ENCODE results near the gene SORCS3. TPM values are rescaled to one million over a fixed set of nuclear protein-coding genes. Genes with fewer than 3 reads are reported as not detected.

Gene SORCS3
- total RNA-seq, 2 donors from 2014 or later: 0.35 TPM; not detected in 1

GRCh38 chr10:105171945-105172344 lies 530.9 kb downstream of the SORCS3 start:
- no peaks in the 10 kb centered on the region for H3K27me3 Mint-ChIP-seq
- H3K36me3 Mint-ChIP-seq (ENCODE audit: low read depth): no peaks in the 10 kb centered on the region
- no peak overlapping the region for H3K4me3 Mint-ChIP-seq
- no peaks in the 10 kb centered on the region for H3K9me3 ChIP-seq (ENCODE audit: control insufficient read depth, low read length, poor library complexity, severe bottlenecking)
- ATAC-seq: no peak
- DNase-seq: no peak
- H3K27ac Mint-ChIP-seq: no peak overlapping the region
- no peaks in the 10 kb centered on the region for H3K4me1 Mint-ChIP-seq

DNA sequence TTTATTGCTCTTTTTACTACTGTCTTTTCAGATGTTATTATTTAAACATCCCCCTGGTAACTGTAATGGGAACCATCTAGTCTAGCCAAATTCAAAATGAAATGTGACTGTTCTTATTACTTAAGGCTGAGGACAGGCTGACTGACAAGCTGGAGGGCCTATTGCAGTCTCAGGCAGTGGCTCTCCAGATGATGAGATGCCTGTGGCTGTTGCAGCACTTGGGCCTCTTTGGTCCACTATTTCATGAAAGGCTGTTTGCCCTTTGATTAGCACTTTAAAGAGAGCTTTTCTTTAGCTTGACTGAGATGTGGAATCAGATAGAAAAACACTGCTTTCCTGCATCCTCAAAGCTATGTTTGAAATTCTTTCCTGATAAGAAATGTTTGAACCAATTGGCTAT lies 540.5 kb downstream of the SORCS3 start:
- Mint-ChIP-seq H3K27me3 (no peaks in the 10 kb centered on the region), H3K4me1 (no peaks in the 10 kb centered on the region), H3K4me3 (no peak overlapping the region), H3K36me3 (ENCODE audit: low read depth) (no peaks in the 10 kb centered on the region), H3K27ac (no peak overlapping the region)
- ATAC-seq (no peak), DNase-seq (no peak)
- H3K9me3 ChIP-seq (ENCODE audit: control insufficient read depth, low read length, poor library complexity, severe bottlenecking): no peaks in the 10 kb centered on the region

DNA sequence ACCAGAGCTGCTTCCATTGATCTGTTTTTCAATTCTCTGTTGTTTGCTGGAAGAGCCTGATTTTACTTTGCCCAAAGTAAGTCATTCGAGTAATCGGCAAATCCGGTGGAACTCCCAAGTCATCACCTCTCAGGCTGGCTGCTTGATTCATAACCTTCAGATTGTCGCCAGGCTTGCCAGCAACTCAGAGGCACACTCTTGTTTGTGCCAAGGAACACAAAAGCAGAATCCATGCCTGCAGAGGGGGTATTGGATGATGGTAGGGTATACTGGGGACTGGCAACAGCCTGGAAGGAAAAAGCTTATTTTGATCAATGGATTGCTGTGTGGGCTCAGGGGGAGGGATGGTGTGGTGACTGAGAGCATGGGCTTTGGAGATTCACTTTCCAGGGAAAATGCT lies 542.4 kb downstream of the SORCS3 start:
- ATAC-seq: no peak
- H3K4me3 Mint-ChIP-seq: no peak overlapping the region

GRCh38 chr10:105185161-105185560 lies 544.1 kb downstream of the SORCS3 start:
- no peaks in the 10 kb centered on the region for H3K9me3 ChIP-seq (ENCODE audit: control insufficient read depth, low read length, poor library complexity, severe bottlenecking)
- H3K4me1 Mint-ChIP-seq: no peaks in the 10 kb centered on the region
- no peak overlapping the region for H3K27ac Mint-ChIP-seq
- DNase-seq: no peak
- H3K36me3 Mint-ChIP-seq (ENCODE audit: low read depth): no peaks in the 10 kb centered on the region
- ATAC-seq: no peak
- no peak overlapping the region for H3K4me3 Mint-ChIP-seq
- H3K27me3 Mint-ChIP-seq: no peaks in the 10 kb centered on the region

More for the DNA sequence above, 542.4 kb downstream of the SORCS3 start:
- DNase-seq: no peak
- Mint-ChIP-seq H3K36me3 (ENCODE audit: low read depth) (no peaks in the 10 kb centered on the region), H3K4me1 (no peaks in the 10 kb centered on the region), H3K27me3 (no peaks in the 10 kb centered on the region), H3K27ac (no peak overlapping the region)
- H3K9me3 ChIP-seq (ENCODE audit: control insufficient read depth, low read length, poor library complexity, severe bottlenecking): no peaks in the 10 kb centered on the region

- no peaks in the 10 kb centered on the region for H3K27me3 Mint-ChIP-seq
- DNase-seq: no peak
These were observed 546.2 kb downstream of the SORCS3 start for GRCh38 chr10:105187243-105187642.

GRCh38 chr10:105188737-105189462 lies 547.8 kb downstream of the SORCS3 start:
- H3K4me3 Mint-ChIP-seq: no peak overlapping the region
- no peaks in the 10 kb centered on the region for H3K4me1 Mint-ChIP-seq
- H3K36me3 Mint-ChIP-seq (ENCODE audit: low read depth): no peaks in the 10 kb centered on the region
- H3K27me3 Mint-ChIP-seq: no peaks in the 10 kb centered on the region
- DNase-seq (no peak), ATAC-seq (no peak)
- H3K9me3 ChIP-seq (ENCODE audit: control insufficient read depth, low read length, poor library complexity, severe bottlenecking): no peaks in the 10 kb centered on the region
- H3K27ac Mint-ChIP-seq: no peak overlapping the region

More at GRCh38 chr10:105187243-105187642, 546.2 kb downstream of the SORCS3 start:
- no peaks in the 10 kb centered on the region for H3K9me3 ChIP-seq (ENCODE audit: control insufficient read depth, low read length, poor library complexity, severe bottlenecking)
- H3K4me1 Mint-ChIP-seq: no peaks in the 10 kb centered on the region
- H3K27ac Mint-ChIP-seq: no peak overlapping the region
- no peaks in the 10 kb centered on the region for H3K36me3 Mint-ChIP-seq (ENCODE audit: low read depth)
- ATAC-seq: no peak
- no peak overlapping the region for H3K4me3 Mint-ChIP-seq

GRCh38 chr10:105189463-105189800 lies 548.3 kb downstream of the SORCS3 start:
- ATAC-seq (no peak), DNase-seq (no peak)
- no peak overlapping the region for H3K27ac Mint-ChIP-seq
- H3K36me3 Mint-ChIP-seq (ENCODE audit: low read depth): no peaks in the 10 kb centered on the region
- H3K9me3 ChIP-seq (ENCODE audit: control insufficient read depth, low read length, poor library complexity, severe bottlenecking): no peaks in the 10 kb centered on the region
- H3K4me3 Mint-ChIP-seq: no peak overlapping the region
- H3K4me1 Mint-ChIP-seq: no peaks in the 10 kb centered on the region
- H3K27me3 Mint-ChIP-seq: no peaks in the 10 kb centered on the region

DNA sequence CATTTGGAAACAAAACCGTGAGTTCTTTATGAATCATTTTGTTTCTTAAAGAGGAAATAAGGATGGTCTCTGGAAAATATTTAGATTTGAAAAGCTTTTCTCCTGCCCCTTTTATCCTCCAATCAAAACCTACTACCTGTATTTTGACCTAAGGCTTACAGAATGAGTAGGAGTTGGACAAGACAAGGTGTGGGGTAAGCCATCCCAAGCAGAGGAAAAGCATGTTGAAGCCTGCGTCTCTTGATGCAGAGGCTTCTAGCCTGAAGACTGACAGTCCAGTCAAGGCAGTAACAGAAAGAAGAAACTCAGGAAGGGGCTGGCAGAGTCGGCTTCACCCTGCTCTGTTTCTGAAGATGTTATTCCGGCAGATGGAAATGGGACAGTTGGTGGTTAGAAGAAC lies 551.1 kb downstream of the SORCS3 start:
- no peak for DNase-seq
- no peak for ATAC-seq
- Mint-ChIP-seq H3K4me1 (no peaks in the 10 kb centered on the region), H3K36me3 (ENCODE audit: low read depth) (no peaks in the 10 kb centered on the region), H3K4me3 (no peak overlapping the region), H3K27me3 (no peaks in the 10 kb centered on the region), H3K27ac (no peak overlapping the region)
- H3K9me3 ChIP-seq (ENCODE audit: control insufficient read depth, low read length, poor library complexity, severe bottlenecking): no peaks in the 10 kb centered on the region

GRCh38 chr10:105192861-105193260 lies 551.8 kb downstream of the SORCS3 start:
- ATAC-seq: no peak
- Mint-ChIP-seq H3K27me3 (no peaks in the 10 kb centered on the region), H3K27ac (no peak overlapping the region), H3K4me1 (no peaks in the 10 kb centered on the region), H3K4me3 (no peak overlapping the region), H3K36me3 (ENCODE audit: low read depth) (no peaks in the 10 kb centered on the region)
- DNase-seq: no peak
- H3K9me3 ChIP-seq (ENCODE audit: control insufficient read depth, low read length, poor library complexity, severe bottlenecking): no peaks in the 10 kb centered on the region

DNA sequence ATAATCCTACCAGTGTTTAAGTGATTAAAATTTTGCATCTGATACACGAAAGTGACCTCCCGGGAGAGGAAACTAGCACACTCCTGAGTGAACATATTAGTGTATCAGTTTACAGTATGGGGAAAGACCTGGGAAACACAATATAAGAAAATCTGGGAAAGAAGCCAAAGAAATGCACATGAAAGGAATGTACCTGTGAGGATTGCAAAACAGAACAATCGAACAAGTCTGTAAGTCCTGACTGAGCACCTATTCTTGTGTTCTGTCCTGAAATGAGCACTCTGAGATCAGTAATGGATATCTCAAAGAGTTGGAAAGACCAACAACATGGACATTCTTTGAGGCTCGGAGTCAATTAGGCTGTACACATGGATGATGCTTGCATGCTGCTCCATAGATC lies 554.7 kb downstream of the SORCS3 start:
- Mint-ChIP-seq H3K4me3 (no peak overlapping the region), H3K36me3 (ENCODE audit: low read depth) (no peaks in the 10 kb centered on the region), H3K27me3 (no peaks in the 10 kb centered on the region), H3K4me1 (no peaks in the 10 kb centered on the region), H3K27ac (no peak overlapping the region)
- ATAC-seq (no peak), DNase-seq (no peak)
- no peaks in the 10 kb centered on the region for H3K9me3 ChIP-seq (ENCODE audit: control insufficient read depth, low read length, poor library complexity, severe bottlenecking)

DNA sequence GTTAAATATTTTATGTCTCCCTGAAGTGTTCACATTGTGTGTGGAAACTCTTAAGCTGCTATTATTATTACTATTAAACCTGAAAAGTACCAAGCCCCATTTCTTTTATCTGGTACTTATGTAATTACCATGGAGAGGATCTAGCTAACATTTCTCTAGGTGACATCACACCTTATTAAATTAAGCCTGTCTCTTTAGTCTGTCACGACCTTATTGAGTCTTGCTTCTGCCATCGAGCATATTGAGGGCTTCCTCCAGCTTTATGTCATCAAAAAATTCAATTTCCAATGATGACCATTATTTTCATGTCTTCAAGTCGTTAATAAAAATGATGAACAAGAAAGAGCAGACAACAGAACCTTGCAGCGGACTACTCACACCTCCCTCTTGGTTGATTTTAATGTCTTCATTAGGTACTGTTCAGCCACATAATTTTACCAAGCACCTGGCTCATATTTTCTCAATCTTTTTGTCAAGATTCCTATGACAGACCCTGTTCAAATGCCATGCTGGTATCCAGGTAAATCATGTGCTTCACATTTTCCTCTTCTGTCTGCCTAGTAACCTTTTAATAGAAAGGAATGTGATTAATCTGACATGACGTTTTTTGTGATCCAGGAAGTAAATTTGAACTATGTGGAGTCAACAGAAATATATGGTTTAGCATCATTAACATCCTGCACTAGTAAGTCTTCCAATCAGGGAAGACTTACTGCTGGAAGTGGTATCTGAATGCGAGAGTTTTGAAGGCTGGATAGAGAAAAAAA lies 556.7 kb downstream of the SORCS3 start:
- no peak overlapping the region for H3K27ac Mint-ChIP-seq
- DNase-seq (no peak), ATAC-seq (no peak)
- H3K36me3 Mint-ChIP-seq (ENCODE audit: low read depth): no peaks in the 10 kb centered on the region
- H3K27me3 Mint-ChIP-seq: no peaks in the 10 kb centered on the region
- H3K4me3 Mint-ChIP-seq: no peak overlapping the region
- H3K4me1 Mint-ChIP-seq: no peaks in the 10 kb centered on the region
- H3K9me3 ChIP-seq (ENCODE audit: control insufficient read depth, low read length, poor library complexity, severe bottlenecking): no peaks in the 10 kb centered on the region

- no peak for DNase-seq
- no peaks in the 10 kb centered on the region for H3K36me3 Mint-ChIP-seq (ENCODE audit: low read depth)
- H3K9me3 ChIP-seq (ENCODE audit: control insufficient read depth, low read length, poor library complexity, severe bottlenecking): no peaks in the 10 kb centered on the region
- no peak for ATAC-seq
- H3K4me1 Mint-ChIP-seq: no peaks in the 10 kb centered on the region
- H3K4me3 Mint-ChIP-seq: no peak overlapping the region
- no peak overlapping the region for H3K27ac Mint-ChIP-seq
- no peaks in the 10 kb centered on the region for H3K27me3 Mint-ChIP-seq
These were observed 565.5 kb downstream of the SORCS3 start for GRCh38 chr10:105206616-105207015.

DNA sequence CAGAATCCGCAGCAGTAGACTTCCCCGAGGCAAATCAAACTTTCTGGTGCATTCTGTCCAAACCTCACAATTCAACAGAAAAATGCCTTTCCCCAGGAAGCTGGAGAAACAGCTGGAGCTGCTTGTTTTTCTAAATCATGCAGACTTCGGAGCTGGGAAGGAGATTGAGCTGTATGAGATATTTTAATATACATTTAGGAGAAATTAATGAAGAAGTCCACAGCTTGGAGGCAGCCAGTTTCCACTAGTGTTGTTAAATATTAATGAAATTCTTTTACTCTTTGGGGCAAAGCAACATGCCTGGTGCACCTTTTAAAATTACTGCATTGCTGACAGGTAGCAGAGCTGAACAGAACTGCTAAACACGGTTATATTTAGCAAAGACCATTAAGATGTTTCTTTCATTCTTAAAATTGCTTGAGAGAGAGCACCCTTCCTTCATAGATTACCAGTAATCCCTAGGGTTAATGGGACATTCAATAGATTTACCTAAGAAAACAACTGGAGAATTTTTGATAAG lies 566.4 kb downstream of the SORCS3 start:
- Mint-ChIP-seq H3K4me1 (no peaks in the 10 kb centered on the region), H3K27me3 (no peaks in the 10 kb centered on the region), H3K27ac (no peak overlapping the region), H3K4me3 (no peak overlapping the region), H3K36me3 (ENCODE audit: low read depth) (no peaks in the 10 kb centered on the region)
- no peak for DNase-seq
- no peak for ATAC-seq
- H3K9me3 ChIP-seq (ENCODE audit: control insufficient read depth, low read length, poor library complexity, severe bottlenecking): no peaks in the 10 kb centered on the region

- no peak overlapping the region for H3K4me3 Mint-ChIP-seq
- H3K27ac Mint-ChIP-seq: no peak overlapping the region
- no peaks in the 10 kb centered on the region for H3K4me1 Mint-ChIP-seq
- ATAC-seq: no peak
- no peaks in the 10 kb centered on the region for H3K36me3 Mint-ChIP-seq (ENCODE audit: low read depth)
- no peaks in the 10 kb centered on the region for H3K27me3 Mint-ChIP-seq
- H3K9me3 ChIP-seq (ENCODE audit: control insufficient read depth, low read length, poor library complexity, severe bottlenecking): no peaks in the 10 kb centered on the region
- no peak for DNase-seq
These were observed 569.5 kb downstream of the SORCS3 start for GRCh38 chr10:105210546-105210945.

Data from T-helper 17 cell (primary cell).